ENCODE measurements around the gene C11orf52.

C11orf52 gene

DNA sequence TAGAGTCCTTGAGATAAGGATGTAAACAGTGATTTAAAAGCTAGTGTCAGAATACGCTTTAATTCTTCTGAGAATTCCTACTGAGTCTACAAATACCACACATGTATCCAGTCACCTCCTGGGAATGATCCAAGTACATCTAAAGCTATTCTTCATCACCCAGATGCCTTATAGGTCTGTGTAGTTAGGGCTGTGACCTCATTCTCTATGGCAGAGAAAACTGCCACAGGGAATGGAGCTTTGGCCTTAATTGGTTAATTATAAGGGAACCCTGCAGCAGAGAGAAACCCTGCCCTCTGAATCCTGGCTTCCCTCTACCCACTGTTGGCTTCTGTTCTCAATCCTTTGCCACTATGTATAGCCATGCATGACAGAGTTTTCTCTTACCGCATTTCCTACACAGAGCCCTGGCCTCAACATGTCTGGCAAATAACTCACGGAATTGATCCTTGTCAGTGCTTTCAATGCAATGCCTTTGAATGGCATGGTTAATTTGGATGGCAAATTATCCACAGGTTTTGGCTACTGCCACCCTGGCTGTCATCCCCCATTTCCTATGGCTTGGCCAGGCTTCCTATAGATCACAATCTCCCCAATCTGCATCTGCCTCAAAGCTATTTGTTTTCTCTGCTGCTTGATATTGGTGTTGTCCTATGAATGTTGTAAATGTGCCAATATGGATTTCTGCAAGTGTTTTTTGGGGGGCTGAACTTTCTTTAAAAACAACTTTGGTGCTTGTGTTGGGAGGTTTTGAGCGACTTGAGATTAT is 21.3 kb downstream of the C11orf52 start:
- DNase-seq (ENCODE audit: low spot score) = no peak

DNA sequence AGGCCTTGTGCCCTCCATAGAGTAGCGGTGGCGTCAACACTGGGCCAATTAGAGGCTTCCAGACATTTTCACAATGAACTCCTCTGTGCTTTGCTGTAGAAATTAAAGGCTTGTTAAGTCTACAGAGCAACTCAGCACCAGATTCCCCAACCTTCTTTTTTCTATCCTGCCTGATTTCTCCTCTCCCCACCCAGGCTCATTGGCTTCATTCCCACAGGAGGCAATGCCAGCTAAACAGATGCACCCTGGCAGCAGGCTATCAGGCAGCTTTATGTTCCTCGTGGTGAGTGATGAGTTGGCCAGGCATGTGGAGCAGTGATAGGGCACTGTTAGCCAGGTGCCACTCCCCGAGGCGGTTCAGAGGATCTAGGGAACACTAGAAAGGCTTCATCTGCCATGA is 23.2 kb downstream of the C11orf52 start:
- no peak for DNase-seq (ENCODE audit: low spot score)

DNA sequence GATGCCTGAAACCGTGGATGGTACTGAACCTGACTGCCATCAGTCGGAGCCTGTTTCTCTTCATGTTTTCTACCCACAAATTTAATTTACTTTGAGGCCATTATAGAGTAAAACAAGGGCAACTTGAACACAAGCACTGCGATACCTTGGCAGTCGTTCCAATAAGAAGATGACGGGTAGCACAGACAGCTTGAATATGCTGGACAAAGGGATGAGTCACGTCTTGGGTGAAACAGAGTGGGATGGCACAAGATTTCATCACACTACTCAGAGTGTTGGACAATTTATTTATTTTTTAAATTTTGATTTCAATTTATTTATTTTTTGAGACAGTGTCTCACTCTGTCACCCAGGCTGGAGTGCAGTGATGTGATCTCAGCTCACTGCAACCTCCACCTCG is 24.1 kb downstream of the C11orf52 start:
- DNase-seq (ENCODE audit: low spot score) = no peak

DNA sequence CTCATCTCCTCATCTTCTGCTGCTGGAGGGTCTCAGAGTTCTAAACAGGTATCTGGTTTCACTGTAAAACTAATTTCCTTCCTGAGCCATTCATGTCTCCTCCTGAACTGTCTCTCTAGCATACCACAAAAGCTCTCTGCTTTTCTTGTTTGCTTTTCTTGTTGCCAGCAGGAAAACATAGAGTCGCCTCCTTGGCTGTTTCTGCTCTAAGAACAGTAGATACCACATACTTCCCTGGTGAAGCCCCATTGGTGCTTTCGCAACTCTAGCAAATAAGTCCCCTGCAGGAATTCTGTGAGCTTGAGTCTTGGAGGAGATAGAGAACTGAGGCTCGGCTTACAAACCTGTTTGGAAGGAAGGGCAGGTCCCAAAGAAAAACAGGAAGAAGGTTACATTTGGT is 25.4 kb downstream of the C11orf52 start:
- DNase-seq (ENCODE audit: low spot score) = no peak

DNA sequence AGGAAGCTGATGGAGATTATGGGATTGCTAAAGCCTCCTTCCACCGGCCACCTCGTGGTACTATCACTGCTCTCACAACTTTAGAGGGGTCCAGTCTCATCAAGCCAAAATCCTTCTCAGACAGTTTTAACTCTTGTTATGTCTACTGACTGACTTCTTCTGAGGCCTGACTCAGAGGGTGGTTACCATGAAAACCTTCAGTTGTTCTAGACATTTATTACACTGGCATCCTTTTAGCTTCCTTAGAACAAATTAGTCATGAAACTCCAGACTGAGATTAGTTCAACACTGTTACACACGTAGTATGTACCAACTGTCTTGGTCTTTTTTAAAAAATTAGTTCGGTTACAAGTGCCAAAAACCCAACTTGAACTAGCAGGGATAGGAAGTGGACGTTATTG is 25.9 kb downstream of the C11orf52 start:
- DNase-seq (ENCODE audit: low spot score) = peak; percentile 22

DNA sequence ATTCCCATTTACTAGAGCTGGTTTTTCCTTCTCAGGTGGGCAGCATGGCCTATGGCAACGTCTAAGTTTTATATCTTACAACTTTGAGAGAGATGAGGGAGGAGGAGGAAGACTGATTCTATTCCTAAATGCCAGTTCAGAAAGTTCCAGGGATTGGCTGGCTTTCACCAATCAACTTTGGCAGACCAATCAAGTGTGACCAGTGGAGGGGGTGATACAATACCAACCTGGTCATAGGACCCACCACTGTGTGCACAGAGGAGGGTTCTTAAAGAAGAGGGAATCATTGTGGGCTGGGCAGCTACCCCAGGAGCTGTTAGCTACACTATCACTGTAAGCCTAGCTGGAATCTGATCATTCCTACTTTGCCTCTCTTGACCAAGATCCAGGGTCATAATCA is 26.5 kb downstream of the C11orf52 start:
- DNase-seq (ENCODE audit: low spot score) = no peak

DNA sequence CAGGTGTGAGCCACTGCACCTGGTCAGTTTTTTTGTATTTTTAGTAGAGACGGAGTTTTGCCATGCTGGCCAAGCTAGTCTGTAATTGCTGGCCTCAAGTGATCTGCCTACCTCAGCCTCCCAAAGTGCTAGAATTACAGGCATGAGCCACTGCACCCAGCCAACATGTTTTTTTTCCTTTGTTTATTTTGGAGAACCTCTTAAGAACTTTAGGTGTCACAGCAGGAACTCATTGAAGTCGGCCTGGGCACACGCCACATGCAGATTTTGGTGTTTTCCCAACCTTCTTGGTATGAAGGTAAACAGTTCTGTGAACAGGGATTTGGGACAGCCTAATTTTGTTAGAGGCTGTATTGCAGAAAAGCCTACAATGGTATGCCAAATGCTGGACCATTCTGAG is 27.8 kb downstream of the C11orf52 start:
- DNase-seq (ENCODE audit: low spot score) = no peak

DNA sequence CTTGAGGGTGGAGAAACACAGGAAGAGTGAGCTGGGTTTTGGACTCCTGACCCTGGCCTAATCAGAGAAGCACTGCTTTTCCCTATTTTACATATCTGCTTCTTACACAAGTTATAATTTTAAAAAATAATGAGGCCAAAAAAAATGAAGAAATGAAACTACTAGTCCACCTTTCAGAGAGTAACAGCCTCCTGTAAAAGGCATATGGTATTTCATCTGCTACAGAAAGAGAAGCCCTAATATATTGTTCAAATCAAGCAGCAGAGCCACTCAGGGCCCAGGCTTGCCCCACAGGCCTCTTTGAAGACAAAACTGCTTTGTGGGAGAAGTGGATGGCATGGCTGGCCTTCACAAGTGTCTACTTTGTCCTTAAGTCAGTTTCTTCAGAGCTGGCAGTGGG is 28.4 kb downstream of the C11orf52 start:
- DNase-seq (ENCODE audit: low spot score) = no peak

DNA sequence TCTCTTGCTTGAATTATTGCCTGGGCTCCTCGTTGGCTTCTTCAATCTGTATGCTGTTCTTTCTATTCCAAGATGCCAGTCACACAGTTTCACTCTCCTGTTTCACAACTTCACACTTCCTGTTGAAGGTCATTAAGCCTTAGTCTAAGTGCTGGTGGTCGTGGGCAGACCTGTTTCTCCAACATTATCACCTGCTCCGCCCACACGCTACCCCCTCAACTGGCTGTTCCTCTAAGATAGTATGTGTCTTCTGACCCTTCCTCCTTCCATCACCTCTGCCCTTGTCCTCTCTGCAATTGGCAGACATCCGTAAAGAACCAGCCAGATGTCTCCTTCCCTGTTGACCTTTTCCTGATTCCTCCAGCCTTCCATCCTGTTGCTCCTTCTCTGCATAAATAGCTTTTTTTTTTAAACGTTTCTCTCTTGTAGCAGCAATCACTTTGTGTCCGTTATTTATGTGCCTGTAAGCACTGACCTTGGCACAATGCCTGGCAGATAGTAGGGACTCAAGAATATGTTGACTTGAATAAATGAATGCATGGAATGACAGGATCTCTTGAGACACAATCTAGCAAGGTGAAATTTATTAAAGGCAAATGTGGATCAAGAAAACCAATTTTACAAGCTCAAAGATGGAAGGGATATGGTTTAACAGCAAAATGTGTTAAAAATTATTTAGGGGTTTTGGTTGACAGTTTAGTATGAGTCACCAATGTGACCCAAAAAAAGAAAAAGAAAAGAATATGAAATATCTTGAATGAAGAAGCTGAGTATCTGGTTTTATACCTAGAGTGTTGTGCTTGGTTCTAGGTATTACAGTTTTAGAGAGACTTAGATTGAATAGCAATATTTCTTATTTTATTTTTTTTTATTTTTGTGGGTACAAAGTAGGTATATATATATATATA is 31.1 kb downstream of the C11orf52 start:
- no peak for DNase-seq (ENCODE audit: low spot score)

DNA sequence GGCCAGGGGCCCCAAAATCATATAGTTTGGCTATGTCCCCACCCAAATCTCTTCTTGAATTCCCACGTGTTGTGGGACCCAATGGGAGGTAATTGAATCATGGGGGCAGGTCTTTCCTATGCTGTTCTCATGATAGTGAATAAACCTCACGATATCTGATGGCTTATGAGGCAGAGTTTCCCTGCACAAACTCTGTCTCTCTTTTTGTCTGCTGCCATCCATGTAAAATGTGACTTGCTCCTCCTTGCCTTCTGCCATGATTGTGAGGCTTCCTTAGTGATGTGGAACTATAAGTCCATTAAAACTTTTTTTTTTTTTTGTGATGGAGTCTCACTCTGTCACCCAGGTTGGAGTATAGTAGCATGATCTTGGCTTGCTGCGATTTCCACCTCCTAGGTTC is 32.9 kb downstream of the C11orf52 start:
- no peak for DNase-seq (ENCODE audit: low spot score)

DNA sequence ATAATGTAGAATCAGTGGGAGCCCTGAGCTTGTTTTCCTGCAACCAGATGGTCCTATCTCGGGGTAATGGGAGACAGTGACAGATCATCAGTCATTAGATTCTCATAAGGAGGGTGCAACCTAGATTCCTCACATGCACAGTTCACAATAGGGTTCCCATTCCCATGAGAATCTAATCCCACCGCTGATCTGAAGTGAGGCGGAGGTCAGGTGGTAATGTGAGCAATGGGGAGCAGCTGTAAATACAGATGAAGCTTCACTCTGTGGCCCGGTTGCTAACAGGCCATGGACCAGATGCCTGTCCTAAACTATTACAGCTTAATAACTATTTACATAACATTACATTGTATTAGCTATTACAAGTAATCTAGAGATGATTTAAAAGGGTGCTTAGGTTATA is 35.4 kb downstream of the C11orf52 start:
- no peak for DNase-seq (ENCODE audit: low spot score)

DNA sequence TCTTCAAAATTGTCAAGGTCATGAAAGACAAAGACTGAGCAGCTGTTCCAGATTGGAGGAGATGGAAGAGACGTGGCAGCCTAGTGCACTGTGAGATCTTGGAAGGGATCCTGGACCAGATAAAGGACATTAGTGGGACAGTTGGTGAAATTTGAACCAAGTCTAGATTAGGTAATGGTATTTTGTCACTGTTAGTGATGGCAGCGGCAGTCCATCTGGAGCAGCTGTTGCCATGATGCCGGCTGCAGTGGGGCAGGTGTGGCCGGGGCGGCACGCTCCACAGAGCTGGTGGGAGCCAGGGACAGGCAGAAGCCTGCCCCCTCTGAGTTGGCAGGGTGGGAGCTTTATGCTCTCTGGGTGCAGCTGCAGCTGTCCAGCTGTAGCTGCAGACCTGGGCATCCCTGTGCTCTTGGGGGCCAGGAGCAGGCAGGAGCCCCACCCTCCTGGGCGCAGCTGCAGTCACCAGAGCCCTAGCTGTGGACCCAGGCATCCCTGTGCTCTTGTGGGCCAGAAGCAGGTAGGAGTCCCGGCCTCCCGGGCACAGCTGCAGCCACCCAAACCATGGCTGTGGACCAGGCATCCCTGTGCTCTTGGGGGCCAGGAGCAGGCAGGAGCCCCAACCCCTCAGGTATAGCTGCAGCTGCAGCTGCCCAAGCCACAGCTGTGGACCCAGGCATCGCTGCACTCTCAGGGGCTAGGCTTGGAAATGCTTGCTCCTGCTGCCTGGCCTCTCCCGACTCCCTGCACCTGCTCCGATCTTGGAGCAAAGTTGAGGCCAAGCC is 39.1 kb downstream of the C11orf52 start:
- no peak for DNase-seq (ENCODE audit: low spot score)

DNA sequence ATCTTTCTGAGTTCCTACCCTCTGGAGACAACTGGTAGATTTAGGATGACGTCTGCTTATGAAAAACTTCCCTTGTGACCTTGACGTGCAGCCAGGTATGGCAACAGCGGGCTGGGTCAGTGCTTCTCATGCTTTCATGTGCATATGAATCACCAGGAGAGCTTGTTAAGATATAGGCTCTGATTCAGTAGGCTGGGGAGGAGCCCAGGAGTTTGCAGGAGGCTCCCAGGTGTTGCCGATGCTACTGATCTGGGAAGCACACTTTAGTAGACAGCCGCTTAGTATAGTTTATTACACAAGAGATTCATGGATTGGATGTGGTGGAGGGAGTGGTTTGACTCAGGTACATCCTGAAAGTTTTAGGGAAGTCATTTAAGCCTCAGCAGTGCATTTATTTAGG is 42.2 kb downstream of the C11orf52 start:
- no peak for DNase-seq (ENCODE audit: low spot score)

DNA sequence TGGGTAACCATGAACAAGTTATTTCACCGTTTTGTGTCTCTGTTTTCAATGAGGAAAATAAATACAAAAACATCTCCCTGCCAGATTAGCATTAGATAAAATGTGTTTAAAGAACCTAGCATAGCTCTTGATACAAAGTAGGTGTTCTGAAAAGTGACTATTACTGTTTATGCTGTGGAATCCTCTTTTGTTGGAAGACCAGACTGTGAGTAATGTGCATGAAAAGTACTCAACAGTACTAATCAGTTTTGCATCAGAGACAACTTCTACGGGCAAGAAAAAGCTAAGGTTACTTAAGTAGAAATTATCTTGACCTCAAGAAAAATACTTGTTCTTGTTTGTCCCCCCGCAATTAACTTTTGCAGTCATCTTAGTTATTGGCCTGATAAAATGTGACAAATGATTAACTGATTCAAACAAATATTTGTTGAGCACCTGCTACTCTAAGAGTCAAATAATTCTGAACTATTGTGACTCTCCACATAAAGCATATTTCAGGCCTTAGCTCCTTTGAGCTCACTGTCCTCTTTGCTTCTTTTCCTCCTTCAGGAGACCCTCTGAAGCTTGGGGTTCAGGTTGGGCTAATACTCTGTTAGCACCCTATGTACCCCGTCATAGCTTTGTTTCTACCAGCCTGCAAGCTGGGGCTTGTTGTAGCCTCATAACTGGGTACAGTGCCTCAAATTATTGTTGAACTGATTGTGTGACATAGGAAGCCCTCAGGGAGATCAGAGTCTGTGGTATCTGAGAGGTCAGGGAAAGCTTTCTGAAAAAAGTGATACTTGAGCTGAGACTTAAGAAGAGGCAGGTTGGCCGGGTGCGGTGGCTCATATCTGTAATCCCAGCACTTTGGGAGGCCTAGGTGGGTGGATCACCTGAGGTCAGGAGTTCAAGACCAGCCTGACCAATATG is 42.9 kb downstream of the C11orf52 start:
- no peak for DNase-seq (ENCODE audit: low spot score)

DNA sequence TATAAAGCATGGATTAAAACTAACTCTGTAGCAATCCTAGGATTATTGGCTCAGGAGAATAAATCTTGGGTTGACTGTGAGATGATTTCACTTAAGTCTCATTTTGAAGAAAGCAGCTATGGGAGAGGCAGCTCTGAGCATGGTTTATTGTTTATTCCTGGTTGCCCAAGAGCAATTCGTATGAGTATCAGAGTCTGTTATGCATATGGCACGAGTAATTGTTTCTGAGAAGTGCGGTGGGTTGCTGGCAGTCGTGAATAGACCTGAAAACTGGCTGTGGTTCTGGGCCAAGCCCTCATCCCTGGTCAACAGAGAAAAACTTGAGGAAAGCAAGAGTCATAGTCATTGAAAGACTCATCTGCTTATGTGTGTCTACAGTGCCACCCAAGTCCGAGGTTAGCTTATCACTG is 45.2 kb downstream of the C11orf52 start:
- DNase-seq (ENCODE audit: low spot score) = no peak

DNA sequence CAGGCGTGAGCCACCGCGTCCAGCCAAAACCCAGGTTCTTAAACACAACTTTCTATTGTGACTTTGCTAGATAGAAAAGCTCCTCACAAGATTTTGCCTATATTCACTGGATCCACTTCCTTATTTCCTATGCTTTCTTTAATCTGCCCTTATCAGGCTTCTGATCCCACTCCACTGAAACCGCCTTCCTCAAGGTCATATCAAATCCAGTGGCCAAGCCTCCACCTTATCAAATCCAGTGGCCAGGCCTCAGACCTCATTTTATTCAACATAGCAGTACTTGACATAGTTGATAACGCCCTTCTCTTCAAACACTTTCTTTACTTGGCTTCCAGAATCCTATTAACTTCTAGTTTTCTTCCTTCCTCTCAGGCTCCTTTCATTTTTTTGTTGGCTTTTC is 48.0 kb downstream of the C11orf52 start:
- no peak for DNase-seq (ENCODE audit: low spot score)

DNA sequence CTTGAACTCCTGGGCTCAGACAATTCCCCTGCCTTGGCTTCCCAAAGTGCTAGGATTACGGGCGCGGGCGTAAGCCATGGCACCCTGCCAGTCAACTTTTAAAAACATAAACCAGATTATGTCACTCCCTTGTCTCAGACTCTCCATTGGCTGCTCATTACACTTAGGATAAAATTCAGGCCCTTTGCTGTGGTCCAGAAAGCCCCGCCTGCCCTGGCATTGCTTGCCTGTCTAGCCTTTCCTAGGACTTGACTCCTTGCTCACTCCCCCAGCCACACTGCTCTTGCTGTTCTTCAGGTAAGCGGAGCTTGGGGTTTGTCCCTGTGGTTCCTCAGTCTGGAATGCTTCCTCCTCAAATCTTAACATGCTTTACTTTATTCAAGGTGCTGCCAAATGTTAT is 48.9 kb downstream of the C11orf52 start:
- no peak for DNase-seq (ENCODE audit: low spot score)

DNA sequence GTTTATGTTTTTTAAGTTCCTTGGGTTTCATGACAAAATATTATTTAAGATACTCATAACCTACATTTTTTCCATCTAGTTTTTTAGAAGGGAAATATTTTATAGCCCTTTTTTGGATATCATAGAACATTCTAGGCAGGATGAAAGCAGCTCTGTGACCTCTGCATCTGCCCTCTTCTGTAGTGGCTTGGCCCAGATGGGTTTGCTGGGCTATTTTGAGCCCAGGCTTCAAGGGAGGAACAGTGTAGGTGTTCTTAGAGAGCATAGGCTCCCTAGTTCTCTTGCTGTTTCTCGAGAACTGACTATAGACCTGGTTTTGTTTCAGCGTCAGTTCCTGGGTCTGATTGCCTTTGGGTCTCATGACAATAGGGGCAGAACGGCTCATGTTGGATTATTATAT is 50.6 kb downstream of the C11orf52 start:
- no peak for DNase-seq (ENCODE audit: low spot score)

DNA sequence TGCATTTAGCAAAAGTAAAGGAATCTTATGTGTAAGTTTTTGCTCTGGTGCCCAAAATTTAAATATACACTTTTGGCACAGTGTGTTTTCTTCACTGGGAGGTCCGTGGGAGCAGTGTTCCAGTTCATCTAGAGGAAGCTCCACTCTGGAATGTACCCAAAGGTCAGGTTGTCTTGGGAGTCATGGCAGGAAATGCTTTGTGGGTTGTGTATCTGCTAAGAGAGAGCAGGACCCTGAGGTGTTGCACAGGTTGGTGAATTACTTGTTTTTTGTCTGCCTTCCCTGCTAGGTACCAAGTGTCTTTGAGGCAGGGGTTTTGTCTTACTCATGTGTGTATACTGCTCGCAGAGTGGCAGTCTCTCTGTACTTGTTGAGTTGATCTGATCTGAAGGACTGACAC is 55.7 kb downstream of the C11orf52 start:
- DNase-seq (ENCODE audit: low spot score) = no peak

DNA sequence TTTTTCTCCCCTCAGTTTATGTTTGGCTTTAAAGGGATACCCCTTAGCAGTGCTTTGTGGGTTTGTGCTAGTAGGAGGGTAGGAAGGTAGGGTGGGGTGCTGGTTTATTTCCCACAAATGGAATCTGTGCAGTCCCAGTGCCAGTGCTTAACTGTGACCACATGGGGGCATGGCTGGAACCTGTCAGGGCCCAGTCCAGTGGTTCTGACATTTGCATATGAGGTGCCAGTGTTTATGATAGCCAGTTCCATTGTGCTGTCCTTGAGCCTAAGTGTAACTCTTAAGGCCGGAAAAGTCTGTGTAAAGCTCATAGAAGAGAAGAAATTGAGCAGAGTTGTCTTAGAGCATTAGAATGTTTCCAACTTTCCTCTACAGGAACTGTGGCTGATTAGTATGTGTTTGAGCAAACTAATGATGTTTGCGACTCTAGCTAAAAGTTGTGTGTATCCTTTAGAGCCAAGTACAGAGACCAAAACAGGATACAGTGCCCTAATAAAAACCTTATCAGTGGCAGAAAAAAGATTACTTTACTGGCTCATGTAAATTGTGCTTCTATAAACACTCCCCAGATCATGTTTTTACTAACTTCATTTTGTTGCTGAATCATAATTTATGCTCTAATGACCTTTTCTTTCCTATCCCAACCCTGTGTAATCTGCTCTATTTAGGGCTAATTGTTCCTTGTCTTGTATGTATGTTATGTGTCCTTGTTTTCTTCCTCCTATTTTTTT is 56.5 kb downstream of the C11orf52 start:
- no peak for DNase-seq (ENCODE audit: low spot score)
